ENCODE measurements around the gene GTF2E1. TPM values are rescaled to one million over a fixed set of nuclear protein-coding genes. Genes with fewer than 3 reads are reported as not detected.

GTF2E1 gene
- total RNA-seq, 1 donor from 2014 or later: 4.4 TPM

GRCh38 chr3:120762615-120763014 is 20.1 kb downstream of the GTF2E1 start:
- no peaks in the 10 kb centered on the region for H3K36me3 ChIP-seq
- TF ChIP-seq, protein P1, sequence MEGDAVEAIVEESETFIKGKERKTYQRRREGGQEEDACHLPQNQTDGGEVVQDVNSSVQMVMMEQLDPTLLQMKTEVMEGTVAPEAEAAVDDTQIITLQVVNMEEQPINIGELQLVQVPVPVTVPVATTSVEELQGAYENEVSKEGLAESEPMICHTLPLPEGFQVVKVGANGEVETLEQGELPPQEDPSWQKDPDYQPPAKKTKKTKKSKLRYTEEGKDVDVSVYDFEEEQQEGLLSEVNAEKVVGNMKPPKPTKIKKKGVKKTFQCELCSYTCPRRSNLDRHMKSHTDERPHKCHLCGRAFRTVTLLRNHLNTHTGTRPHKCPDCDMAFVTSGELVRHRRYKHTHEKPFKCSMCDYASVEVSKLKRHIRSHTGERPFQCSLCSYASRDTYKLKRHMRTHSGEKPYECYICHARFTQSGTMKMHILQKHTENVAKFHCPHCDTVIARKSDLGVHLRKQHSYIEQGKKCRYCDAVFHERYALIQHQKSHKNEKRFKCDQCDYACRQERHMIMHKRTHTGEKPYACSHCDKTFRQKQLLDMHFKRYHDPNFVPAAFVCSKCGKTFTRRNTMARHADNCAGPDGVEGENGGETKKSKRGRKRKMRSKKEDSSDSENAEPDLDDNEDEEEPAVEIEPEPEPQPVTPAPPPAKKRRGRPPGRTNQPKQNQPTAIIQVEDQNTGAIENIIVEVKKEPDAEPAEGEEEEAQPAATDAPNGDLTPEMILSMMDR (IDR thresholded peaks at IDR 0.05): no peak
- H3K4me3 ChIP-seq: no peak overlapping the region
- H3K27me3 ChIP-seq: no peaks in the 10 kb centered on the region
- H3K27ac ChIP-seq: no peak overlapping the region
- no peak for DNase-seq (ENCODE audit: low spot score in 2 of 2)
- no peaks in the 10 kb centered on the region for H3K9me3 ChIP-seq
- H3K4me1 ChIP-seq: no peaks in the 10 kb centered on the region
- intact Hi-C loops (cut with DNase I): no loop called here

DNA sequence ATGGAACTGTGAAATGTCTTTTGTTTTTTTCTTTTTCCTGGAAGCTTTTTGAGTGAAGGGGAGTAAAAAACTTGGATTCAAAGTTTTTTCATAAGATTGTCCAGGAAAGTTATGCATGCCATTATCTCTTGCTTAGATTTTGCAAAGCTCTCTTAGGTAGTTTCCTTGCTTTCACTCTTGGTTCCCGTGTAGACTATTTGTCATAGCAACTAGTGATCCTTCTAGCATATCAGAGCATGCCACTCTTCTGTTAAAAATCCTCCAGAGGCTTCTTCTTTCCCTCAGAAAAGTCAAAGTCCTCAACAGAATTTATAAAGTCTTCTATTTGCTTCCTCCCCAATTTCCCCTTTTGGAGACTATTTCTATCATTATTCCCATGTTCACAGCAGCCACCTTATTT is 21.1 kb downstream of the GTF2E1 start:
- TF ChIP-seq, protein P1 (IDR thresholded peaks at IDR 0.05): no peak
- Histone ChIP-seq H3K4me1 (no peaks in the 10 kb centered on the region), H3K27me3 (no peaks in the 10 kb centered on the region), H3K4me3 (no peak overlapping the region), H3K36me3 (no peaks in the 10 kb centered on the region), H3K27ac (no peak overlapping the region), H3K9me3 (no peaks in the 10 kb centered on the region)
- no peak for DNase-seq (ENCODE audit: low spot score in 2 of 2)
- intact Hi-C loops (cut with DNase I): no loop called here

- no peaks in the 10 kb centered on the region for H3K9me3 ChIP-seq
- no peak for DNase-seq (ENCODE audit: low spot score in 2 of 2)
These were observed 21.7 kb downstream of the GTF2E1 start for GRCh38 chr3:120764206-120764605.

DNA sequence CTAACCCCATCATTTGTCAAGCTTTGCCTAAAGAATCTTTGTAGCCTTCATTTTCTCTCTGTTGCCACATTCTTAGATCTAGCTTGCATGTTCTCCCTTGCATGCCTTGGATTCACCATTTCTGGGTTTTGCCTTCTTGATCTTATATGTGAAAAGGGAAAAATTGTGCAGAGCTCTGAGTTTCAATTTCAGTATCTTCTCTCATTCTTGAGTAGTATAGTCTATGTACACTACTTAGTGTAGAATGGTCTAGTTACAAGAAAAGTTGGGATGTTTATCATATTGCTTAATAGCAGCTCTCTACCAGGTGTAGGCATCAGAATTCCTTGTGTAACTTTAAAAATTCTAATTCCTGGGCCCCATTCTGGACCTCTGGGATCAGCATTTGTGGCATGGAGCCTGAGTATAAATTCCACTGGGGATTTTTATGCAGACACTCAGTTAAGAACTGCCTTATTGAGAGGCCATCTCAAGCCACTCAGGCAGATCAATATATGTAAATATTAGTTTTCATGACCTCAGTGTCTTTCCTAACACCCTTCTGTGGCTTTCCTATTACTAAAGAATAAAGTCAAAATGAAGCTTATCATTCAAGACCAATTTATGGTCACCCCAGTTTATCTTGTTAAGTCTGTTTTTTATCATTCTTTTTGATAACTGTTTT is 23.4 kb downstream of the GTF2E1 start:
- TF ChIP-seq, protein P1 (IDR thresholded peaks at IDR 0.05): no peak
- intact Hi-C loops (cut with DNase I): no loop called here

More at GRCh38 chr3:120764206-120764605, 21.7 kb downstream of the GTF2E1 start:
- Histone ChIP-seq H3K36me3 (no peaks in the 10 kb centered on the region), H3K4me1 (no peaks in the 10 kb centered on the region), H3K4me3 (no peak overlapping the region), H3K27ac (no peak overlapping the region), H3K27me3 (no peaks in the 10 kb centered on the region)
- TF ChIP-seq, protein P1 (IDR thresholded peaks at IDR 0.05): no peak
- intact Hi-C loops (cut with DNase I): no loop called here

DNA sequence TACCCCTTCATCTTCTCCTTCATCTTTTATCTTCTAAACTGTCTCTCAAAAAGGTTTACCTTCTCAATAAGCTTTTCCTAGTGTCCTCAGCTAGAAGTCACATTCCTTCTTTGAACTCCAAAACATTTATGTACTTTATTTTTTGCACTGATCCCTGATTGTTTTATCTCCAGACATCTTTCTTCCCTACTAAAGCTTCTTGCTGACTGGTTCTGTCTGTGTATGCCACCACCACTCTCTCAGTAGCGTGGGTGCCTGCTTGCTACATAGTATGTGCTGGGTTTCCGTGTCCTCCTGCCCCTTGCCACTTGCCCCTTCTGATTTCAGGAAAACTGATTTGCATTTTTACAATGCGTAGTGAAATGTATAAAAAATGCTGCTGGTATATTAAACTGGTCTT is 24.0 kb downstream of the GTF2E1 start:
- TF ChIP-seq, protein P1 (IDR thresholded peaks at IDR 0.05): no peak
- Histone ChIP-seq H3K36me3 (peaks cover 0 to 3% of the 10 kb centered on the region in 2 donors), H3K9me3 (no peaks in the 10 kb centered on the region), H3K27me3 (no peaks in the 10 kb centered on the region), H3K4me3 (no peak overlapping the region), H3K27ac (no peak overlapping the region), H3K4me1 (no peaks in the 10 kb centered on the region)
- intact Hi-C loops (cut with DNase I): no loop called here
- DNase-seq (ENCODE audit: low spot score in 2 of 2): no peak

More for the DNA sequence above, 23.4 kb downstream of the GTF2E1 start:
- Histone ChIP-seq H3K4me3 (no peak overlapping the region), H3K27me3 (no peaks in the 10 kb centered on the region), H3K36me3 (peaks cover 0 to under 1% of the 10 kb centered on the region in 2 donors), H3K27ac (no peak overlapping the region), H3K9me3 (no peaks in the 10 kb centered on the region), H3K4me1 (no peaks in the 10 kb centered on the region)
- no peak for DNase-seq (ENCODE audit: low spot score in 2 of 2)
